SU-DHL-6 (cell line): Measurements from ENCODE around the gene ACD.

ENCODE experiments used
- H2AFZ ChIP-seq: fragments of 200-600 bp; sonication (generic); 2 replicates; pipeline ENCODE4 v1.6.1; 2014; ENCODE audit warnings: low read depth, mild to moderate bottlenecking, moderate library complexity, mixed read lengths, antibody characterized with exemption, low read length; ENCODE audit not compliant: severe bottlenecking
- H3F3A ChIP-seq: fragments of 200-600 bp; shearing (Covaris generic); 2 replicates; pipeline ENCODE4 v1.6.0; 2016; ENCODE audit warnings: antibody characterized with exemption, mild to moderate bottlenecking; ENCODE audit not compliant: insufficient read depth
- H3K27ac ChIP-seq: fragments of 200-600 bp; sonication (generic); 2 replicates; pipeline ENCODE4 v1.5.1; 2016; ENCODE audit warnings: low read depth, mild to moderate bottlenecking, low read length, moderate library complexity, mixed read lengths
- H3K27me3 ChIP-seq: fragments of 200-600 bp; sonication (generic), shearing (Covaris generic); 2 replicates; pipeline ENCODE4 v1.6.0; 2014; ENCODE audit warnings: mild to moderate bottlenecking, low read length
- H3K36me3 ChIP-seq: fragments of 200-600 bp; sonication (generic); 2 replicates; pipeline ENCODE4 v1.6.1; 2014; ENCODE audit warnings: mild to moderate bottlenecking, low read length, mixed read lengths
- H3K4me2 ChIP-seq: fragments of 300-600, 200-600 bp; shearing (Covaris generic), sonication (generic); 2 replicates; pipeline ENCODE4 v1.6.0; 2014; ENCODE audit warnings: low read length, low read depth, mild to moderate bottlenecking; ENCODE audit not compliant: poor library complexity, severe bottlenecking
- H3K4me3 ChIP-seq: fragments of 200-600 bp; sonication (generic); 2 replicates; pipeline ENCODE4 v1.5.1; 2014; ENCODE audit warnings: antibody characterized with exemption, low read length, mild to moderate bottlenecking, mixed read lengths; ENCODE audit not compliant: insufficient read depth, poor library complexity, severe bottlenecking
- H3K79me2 ChIP-seq: fragments of 200-600 bp; sonication (generic); 2 replicates; pipeline ENCODE4 v1.6.1; 2014; ENCODE audit warnings: mild to moderate bottlenecking, low read length, moderate library complexity; ENCODE audit not compliant: insufficient read depth
- H3K9ac ChIP-seq: fragments of 200-600 bp; sonication (generic); 2 replicates; pipeline ENCODE4 v1.7.0; 2014; ENCODE audit warnings: mild to moderate bottlenecking, low read length
- H3K9me2 ChIP-seq: fragments of 200-600 bp; sonication (generic); replicated peaks from 2 replicates; pipeline ENCODE4 v1.6.1; 2014; ENCODE audit warnings: low read length; ENCODE audit not compliant: insufficient read depth
- H3K9me3 ChIP-seq: fragments of 200-600 bp; sonication (generic); 2 replicates; pipeline ENCODE4 v1.6.1; 2014; ENCODE audit warnings: low read length, mixed read lengths; ENCODE audit not compliant: insufficient read depth
- H4K20me1 ChIP-seq: fragments of 200-600 bp; sonication (generic); 2 replicates; pipeline ENCODE4 v1.6.1; 2014; ENCODE audit warnings: low read depth, mild to moderate bottlenecking, antibody characterized with exemption, low read length, moderate library complexity, mixed read lengths
- CTCF ChIP-seq: fragments of 200-600 bp; sonication (generic); IDR thresholded peaks from one replicate; pipeline ENCODE4 v1.5.1; 2017; ENCODE audit warnings: antibody characterized with exemption, mild to moderate bottlenecking, low read length, moderate library complexity; ENCODE audit not compliant: insufficient read depth, poor library complexity, severe bottlenecking
- EZH2phosphoT487 ChIP-seq: fragments of 200-600 bp; sonication (generic), shearing (Covaris generic); conservative IDR thresholded peaks from 2 replicates; pipeline ENCODE4 v1.6.1; 2018; ENCODE audit warnings: mild to moderate bottlenecking, antibody characterized with exemption, low read length, moderate library complexity, mixed read lengths

The ACD gene

GRCh38 chr16:67650023-67650422 is 10.0 kb downstream of the ACD start:
- no peaks in the 10 kb centered on the region for H3K9me2 ChIP-seq
- no peak overlapping the region for H2AFZ ChIP-seq
- no peak overlapping the region for H3K4me2 ChIP-seq
- peaks cover 2% of the 10 kb centered on the region; the same call in 1 of the 2 replicates for H3F3A ChIP-seq
- no peak overlapping the region for H3K4me3 ChIP-seq
- no peaks in the 10 kb centered on the region for H3K36me3 ChIP-seq
- H3K27ac ChIP-seq: no peak overlapping the region
- no peaks in the 10 kb centered on the region for H4K20me1 ChIP-seq
- H3K9ac ChIP-seq: no peak overlapping the region
- H3K27me3 ChIP-seq: no peaks in the 10 kb centered on the region
- no peaks in the 10 kb centered on the region for H3K9me3 ChIP-seq
- TF ChIP-seq EZH2phosphoT487 (no peak), CTCF (no peak)
- peaks cover 8% of the 10 kb centered on the region for H3K79me2 ChIP-seq

GRCh38 chr16:67649494-67649931 is 10.5 kb downstream of the ACD start:
- no peak overlapping the region for H3K9ac ChIP-seq
- H3K27me3 ChIP-seq: no peaks in the 10 kb centered on the region
- H2AFZ ChIP-seq: no peak overlapping the region
- H3K36me3 ChIP-seq: no peaks in the 10 kb centered on the region
- TF ChIP-seq CTCF: no peak
- no peak for TF ChIP-seq EZH2phosphoT487
- no peaks in the 10 kb centered on the region for H3K9me2 ChIP-seq
- no peaks in the 10 kb centered on the region for H3K9me3 ChIP-seq
- no peaks in the 10 kb centered on the region for H4K20me1 ChIP-seq
- H3K79me2 ChIP-seq: peaks cover 8% of the 10 kb centered on the region
- H3K27ac ChIP-seq: no peak overlapping the region
- no peaks in the 10 kb centered on the region; the same call in 1 of the 2 replicates for H3F3A ChIP-seq
- H3K4me2 ChIP-seq: no peak overlapping the region
- no peak overlapping the region for H3K4me3 ChIP-seq

GRCh38 chr16:67648764-67649407 is 11.2 kb downstream of the ACD start:
- peaks cover 8% of the 10 kb centered on the region for H3K79me2 ChIP-seq
- no peak for TF ChIP-seq EZH2phosphoT487
- H3K9ac ChIP-seq: no peak overlapping the region
- peaks cover 1% of the 10 kb centered on the region for H3F3A ChIP-seq
- H3K4me3 ChIP-seq: no peak overlapping the region
- no peaks in the 10 kb centered on the region for H3K9me2 ChIP-seq
- H2AFZ ChIP-seq: no peak overlapping the region
- no peaks in the 10 kb centered on the region for H4K20me1 ChIP-seq
- no peaks in the 10 kb centered on the region for H3K36me3 ChIP-seq
- H3K9me3 ChIP-seq: no peaks in the 10 kb centered on the region
- H3K27ac ChIP-seq: no peak overlapping the region
- H3K27me3 ChIP-seq: no peaks in the 10 kb centered on the region
- H3K4me2 ChIP-seq: no peak overlapping the region

GRCh38 chr16:67648088-67648763 is 11.8 kb downstream of the ACD start:
- no peak overlapping the region for H3K4me2 ChIP-seq
- H3K36me3 ChIP-seq: no peaks in the 10 kb centered on the region
- no peaks in the 10 kb centered on the region for H3K9me2 ChIP-seq
- H3K27ac ChIP-seq: no peak overlapping the region
- no peak overlapping the region for H3K4me3 ChIP-seq
- peaks cover 4% of the 10 kb centered on the region for H3F3A ChIP-seq
- peaks cover 8% of the 10 kb centered on the region for H3K79me2 ChIP-seq
- no peak overlapping the region for H2AFZ ChIP-seq
- no peaks in the 10 kb centered on the region for H4K20me1 ChIP-seq
- TF ChIP-seq EZH2phosphoT487 (no peak), CTCF (no peak)
- no peak overlapping the region for H3K9ac ChIP-seq
- no peaks in the 10 kb centered on the region for H3K9me3 ChIP-seq
- no peaks in the 10 kb centered on the region for H3K27me3 ChIP-seq
